ENCODE data around the gene POU6F1. TPM values are rescaled to one million over a fixed set of nuclear protein-coding genes. Genes with fewer than 3 reads are reported as not detected.
"Not testable (repeated sequence)": the region's sequence is repeated elsewhere in the genome, so short reads cannot be mapped to it uniquely, and the experiment has no call there.

The POU6F1 gene
- total and polyA plus RNA-seq, 2 experiments from 2014 or later = 3.2 to 6.3 TPM

DNA sequence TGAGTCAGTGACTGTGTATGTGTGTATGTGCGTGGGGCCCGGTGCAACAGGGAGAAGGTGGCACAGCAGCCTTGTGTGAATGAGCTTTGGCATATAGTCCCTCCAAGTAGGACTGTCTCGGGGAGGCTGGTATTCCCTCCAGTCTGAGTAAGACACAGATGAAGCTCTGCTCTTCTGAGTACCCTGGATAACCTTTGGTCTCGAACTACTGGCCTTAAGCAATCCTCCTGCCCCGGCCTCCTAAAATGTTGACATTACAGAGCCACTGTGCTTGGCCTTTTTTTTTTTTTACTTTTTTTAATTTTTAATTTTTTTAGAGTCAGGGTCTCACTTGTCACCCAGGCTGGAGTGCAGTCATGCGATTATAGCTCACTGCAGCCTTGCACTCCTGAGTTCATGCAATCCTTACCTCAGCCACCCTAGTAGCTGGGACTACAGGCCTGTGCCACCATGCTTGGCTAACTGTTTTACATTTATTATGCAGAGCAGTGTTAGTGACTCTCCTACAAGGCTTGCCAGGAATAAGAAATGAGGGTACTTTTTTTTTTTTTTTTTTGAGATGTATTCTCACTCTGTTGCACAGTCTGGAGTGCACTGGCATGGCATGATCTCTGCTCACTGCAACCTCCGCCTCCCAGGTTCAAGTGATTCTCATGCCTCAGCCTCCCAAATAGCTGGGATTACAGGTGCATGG, 11.4 kb upstream of the POU6F1 start:
- no peak overlapping the region for H3K4me3 ChIP-seq
- H3K9me2 ChIP-seq (replicated peaks; ENCODE audit: insufficient read depth) = no peaks in the 10 kb centered on the region
- H3K27ac ChIP-seq = no peak overlapping the region
- H3K36me3 ChIP-seq (replicated peaks; ENCODE audit: insufficient read depth, low read depth) = no peaks in the 10 kb centered on the region
- no peaks in the 10 kb centered on the region for H4K20me1 ChIP-seq (ENCODE audit: insufficient read depth, poor library complexity, severe bottlenecking)
- H2AFZ ChIP-seq = no peak overlapping the region
- no peak overlapping the region for H3K4me2 ChIP-seq
- no peak for DNase-seq (ENCODE audit: low spot score)
- H3K9me3 ChIP-seq (ENCODE audit: low read depth) = no peaks in the 10 kb centered on the region
- TF ChIP-seq EZH2 (IDR thresholded peaks at IDR 0.05; ENCODE audit: borderline replicate concordance) = no peak
- no peak for TF ChIP-seq EZH2phosphoT487 (IDR thresholded peaks at IDR 0.05; ENCODE audit: low read depth, severe bottlenecking, unreplicated experiment)
- TF ChIP-seq, protein P1, sequence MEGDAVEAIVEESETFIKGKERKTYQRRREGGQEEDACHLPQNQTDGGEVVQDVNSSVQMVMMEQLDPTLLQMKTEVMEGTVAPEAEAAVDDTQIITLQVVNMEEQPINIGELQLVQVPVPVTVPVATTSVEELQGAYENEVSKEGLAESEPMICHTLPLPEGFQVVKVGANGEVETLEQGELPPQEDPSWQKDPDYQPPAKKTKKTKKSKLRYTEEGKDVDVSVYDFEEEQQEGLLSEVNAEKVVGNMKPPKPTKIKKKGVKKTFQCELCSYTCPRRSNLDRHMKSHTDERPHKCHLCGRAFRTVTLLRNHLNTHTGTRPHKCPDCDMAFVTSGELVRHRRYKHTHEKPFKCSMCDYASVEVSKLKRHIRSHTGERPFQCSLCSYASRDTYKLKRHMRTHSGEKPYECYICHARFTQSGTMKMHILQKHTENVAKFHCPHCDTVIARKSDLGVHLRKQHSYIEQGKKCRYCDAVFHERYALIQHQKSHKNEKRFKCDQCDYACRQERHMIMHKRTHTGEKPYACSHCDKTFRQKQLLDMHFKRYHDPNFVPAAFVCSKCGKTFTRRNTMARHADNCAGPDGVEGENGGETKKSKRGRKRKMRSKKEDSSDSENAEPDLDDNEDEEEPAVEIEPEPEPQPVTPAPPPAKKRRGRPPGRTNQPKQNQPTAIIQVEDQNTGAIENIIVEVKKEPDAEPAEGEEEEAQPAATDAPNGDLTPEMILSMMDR (IDR thresholded peaks at IDR 0.05; ENCODE audit: poor library complexity) = no peak
- no peaks in the 10 kb centered on the region for H3K4me1 ChIP-seq (ENCODE audit: insufficient read depth)
- no peaks in the 10 kb centered on the region for H3K79me2 ChIP-seq
- H3K27me3 ChIP-seq = no peaks in the 10 kb centered on the region
- WGBS (ENCODE audit: low lambda C conversion rate, missing lambda C conversion rate) = 96% methylated on average over 7 of the region's 7 CpGs

DNA sequence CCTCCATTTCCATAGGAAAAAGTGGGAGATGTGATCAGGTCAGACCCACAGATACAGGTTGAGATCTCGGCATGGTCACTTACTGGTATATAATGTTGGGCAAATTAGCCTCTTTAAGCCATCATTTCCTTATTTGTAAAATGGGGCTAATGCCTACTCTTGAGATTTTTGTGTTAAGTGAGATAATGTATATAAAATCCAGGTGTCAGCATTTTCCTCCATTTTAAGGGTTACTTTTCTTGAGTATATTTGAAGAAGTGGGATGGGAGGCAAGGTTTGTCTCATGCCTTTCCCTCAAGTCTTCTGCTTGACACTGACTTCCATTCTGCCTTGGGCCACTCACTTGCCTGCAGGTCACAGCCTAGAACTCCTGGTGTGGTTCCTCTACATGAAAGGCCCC, 10.1 kb upstream of the POU6F1 start:
- Histone ChIP-seq H3K27ac (no peak overlapping the region), H3K4me3 (no peak overlapping the region), H2AFZ (no peak overlapping the region), H3K4me2 (no peak overlapping the region), H3K27me3 (no peaks in the 10 kb centered on the region), H3K79me2 (no peaks in the 10 kb centered on the region), H3K4me1 (ENCODE audit: insufficient read depth) (no peaks in the 10 kb centered on the region), H3K36me3 (replicated peaks; ENCODE audit: insufficient read depth, low read depth) (no peaks in the 10 kb centered on the region), H3K9me3 (ENCODE audit: low read depth) (no peaks in the 10 kb centered on the region), H3K9me2 (replicated peaks; ENCODE audit: insufficient read depth) (no peaks in the 10 kb centered on the region), H4K20me1 (ENCODE audit: insufficient read depth, poor library complexity, severe bottlenecking) (no peaks in the 10 kb centered on the region)
- DNase-seq (ENCODE audit: low spot score) = no peak
- TF ChIP-seq EZH2 (IDR thresholded peaks at IDR 0.05; ENCODE audit: borderline replicate concordance) = no peak
- WGBS (ENCODE audit: low lambda C conversion rate, missing lambda C conversion rate) = 95% methylated on average over 1 of the region's 1 CpG

GRCh38 chr12:51227112-51227511, 9.2 kb upstream of the POU6F1 start:
- H3K27ac ChIP-seq; H3K36me3 ChIP-seq (replicated peaks; ENCODE audit: insufficient read depth, low read depth); H4K20me1 ChIP-seq (ENCODE audit: insufficient read depth, poor library complexity, severe bottlenecking); H3K4me2 ChIP-seq; H3K79me2 ChIP-seq; H3K27me3 ChIP-seq; H3K4me3 ChIP-seq; H3K4me1 ChIP-seq (ENCODE audit: insufficient read depth); DNase-seq (ENCODE audit: low spot score); H3K9me2 ChIP-seq (replicated peaks; ENCODE audit: insufficient read depth); H2AFZ ChIP-seq; H3K9me3 ChIP-seq (ENCODE audit: low read depth): not testable (repeated sequence)
- whole genome bisulfite sequencing (ENCODE audit: low lambda C conversion rate, missing lambda C conversion rate) = 86% methylated on average over 5 of the region's 5 CpGs

- WGBS (ENCODE audit: low lambda C conversion rate, missing lambda C conversion rate) = 99% methylated on average over 2 of the region's 2 CpGs
- no peak for TF ChIP-seq EZH2phosphoT487 (IDR thresholded peaks at IDR 0.05; ENCODE audit: low read depth, severe bottlenecking, unreplicated experiment)
- TF ChIP-seq, protein P1 (IDR thresholded peaks at IDR 0.05; ENCODE audit: poor library complexity) = no peak
- no peak for TF ChIP-seq EZH2 (IDR thresholded peaks at IDR 0.05; ENCODE audit: borderline replicate concordance)
- Histone ChIP-seq H2AFZ (no peak overlapping the region), H3K36me3 (replicated peaks; ENCODE audit: insufficient read depth, low read depth) (no peaks in the 10 kb centered on the region), H3K27ac (no peak overlapping the region), H4K20me1 (ENCODE audit: insufficient read depth, poor library complexity, severe bottlenecking) (no peaks in the 10 kb centered on the region), H3K4me2 (no peak overlapping the region), H3K27me3 (no peaks in the 10 kb centered on the region), H3K9me2 (replicated peaks; ENCODE audit: insufficient read depth) (no peaks in the 10 kb centered on the region), H3K4me1 (ENCODE audit: insufficient read depth) (no peaks in the 10 kb centered on the region), H3K9me3 (ENCODE audit: low read depth) (no peaks in the 10 kb centered on the region), H3K79me2 (peaks cover 4% of the 10 kb centered on the region), H3K4me3 (no peak overlapping the region)
- no peak for DNase-seq (ENCODE audit: low spot score)
These were observed 7.9 kb upstream of the POU6F1 start for GRCh38 chr12:51225771-51226170.

Data from hepatocyte (in vitro differentiated cells).